GM13976 (cell line): Measurements from ENCODE around the gene HDAC5.

Experiments used
- DNase-seq: peaks from one replicate; pipeline ENCODE4 v3.0.0; 2012; ENCODE audit warnings: low spot score
- CTCF ChIP-seq: IDR thresholded peaks from 2 replicates; pipeline ENCODE4 v1.5.1; 2012; ENCODE audit warnings: borderline replicate concordance, mild to moderate bottlenecking; ENCODE audit not compliant: insufficient read depth; ENCODE audit errors: extremely low read depth, missing control alignments, control extremely low read depth
- in situ Hi-C: fragments of 300-500 bp; cut with MboI; formaldehyde crosslinking; loops from one replicate; pipeline ENCODE4 v1.12.0; 2022; ENCODE audit warnings: low sequenced_read_pairs, mixed read lengths, inconsistent platforms; ENCODE audit not compliant: unreplicated experiment

HDAC5 gene

GRCh38 chr17:44079877-44080821 lies 43.3 kb downstream of the HDAC5 start:
- TF ChIP-seq CTCF = no peak
- DNase-seq = no peak
- in situ Hi-C loops = no loop called here

GRCh38 chr17:44078412-44078811 lies 45.0 kb downstream of the HDAC5 start:
- in situ Hi-C loops = no loop called here
- TF ChIP-seq CTCF = no peak
- DNase-seq = no peak

GRCh38 chr17:44077595-44077909 lies 45.9 kb downstream of the HDAC5 start:
- in situ Hi-C loops = no loop called here
- no peak for DNase-seq
- no peak for TF ChIP-seq CTCF

GRCh38 chr17:44076716-44077594 lies 46.5 kb downstream of the HDAC5 start:
- TF ChIP-seq CTCF = no peak
- no peak for DNase-seq
- in situ Hi-C loops = no loop called here

- DNase-seq = no peak
- TF ChIP-seq CTCF = no peak
- in situ Hi-C loops = no loop called here
Observed at GRCh38 chr17:44075598-44076293, 47.7 kb downstream of the HDAC5 start.

- TF ChIP-seq CTCF = no peak
- in situ Hi-C loops = no loop called here
- DNase-seq = no peak
Observed at GRCh38 chr17:44074911-44075285, 48.5 kb downstream of the HDAC5 start.
